ENCODE measurements around the gene FAM186B. TPM values are rescaled to one million over a fixed set of nuclear protein-coding genes. Genes with fewer than 3 reads are reported as not detected.

The FAM186B gene
- total and polyA plus RNA-seq, 9 donors: 0.11 to 1.5 (median 0.73) TPM

- peak in 3 of 5 donors; percentile 22 to 57 (median 41) for DNase-seq
- Histone ChIP-seq H3K36me3 (no peaks in the 10 kb centered on the region), H3K4me3 (peak overlapping the region; percentile 58), H3K27ac (peak overlapping the region; percentile 84 to 94), H3K9me3 (no peaks in the 10 kb centered on the region), H3K4me1 (ENCODE audit: insufficient read depth) (peaks cover 13% of the 10 kb centered on the region), H3K27me3 (no peaks in the 10 kb centered on the region)
- intact Hi-C loops (cut with DNase I): no loop called here
- 1% methylated on average over 22 of the region's 22 CpGs for WGBS, 3 donors
- TF ChIP-seq POLR2A (IDR thresholded peaks at IDR 0.05): no peak
- no peak for TF ChIP-seq EP300 (IDR thresholded peaks at IDR 0.05)
- TF ChIP-seq CTCF (IDR thresholded peaks at IDR 0.05): no peak
Measured at GRCh38 chr12:49622501-49623141, 17.2 kb upstream of the FAM186B start.

DNA sequence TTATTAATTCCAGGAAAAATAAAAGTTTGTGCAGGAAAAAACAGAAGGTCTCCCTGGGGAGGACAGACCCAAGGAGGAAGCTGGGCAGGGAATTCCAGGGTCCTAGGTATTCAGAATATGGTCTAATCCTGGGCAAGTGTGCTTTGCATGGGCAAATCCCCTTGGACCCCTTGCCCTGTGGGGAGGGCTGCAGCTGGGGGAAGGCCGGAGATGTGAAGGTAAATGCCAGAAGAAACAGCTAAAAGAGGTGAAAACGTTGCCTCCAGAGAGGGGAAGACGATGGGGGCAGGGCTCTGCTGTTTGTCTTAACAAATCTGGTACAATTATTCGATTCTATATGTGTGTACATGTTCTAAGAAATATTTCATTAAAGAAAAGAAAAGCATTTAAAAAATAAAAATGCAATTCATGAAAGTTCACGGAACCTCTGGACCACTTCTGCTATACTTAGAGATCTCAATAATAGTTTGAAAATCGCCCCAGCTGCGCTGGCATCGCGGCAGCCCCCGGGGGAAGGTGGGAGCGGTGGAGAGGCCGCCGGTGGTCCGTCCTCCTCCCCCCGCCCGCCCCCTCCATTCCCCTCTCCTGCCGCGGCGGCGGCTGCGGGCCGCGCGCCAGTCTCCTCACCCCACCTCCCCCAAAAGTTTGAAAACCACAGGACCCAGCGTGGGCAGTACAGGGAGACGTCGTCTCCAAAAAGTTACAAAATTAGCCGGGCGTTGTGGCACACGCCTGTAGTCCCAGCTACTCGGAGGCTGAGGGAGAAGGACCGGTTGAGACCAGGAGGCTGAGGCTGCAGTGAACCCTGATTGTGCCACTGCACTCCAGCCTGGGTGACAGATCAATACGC is 16.4 kb upstream of the FAM186B start:
- TF ChIP-seq EP300 (IDR thresholded peaks at IDR 0.05) (no peak), CTCF (IDR thresholded peaks at IDR 0.05) (no peak), POLR2A (IDR thresholded peaks at IDR 0.05) (no peak)
- Histone ChIP-seq H3K27ac (peak overlapping the region; percentile 84 to 94), H3K4me3 (peak overlapping the region; percentile 58), H3K4me1 (ENCODE audit: insufficient read depth) (peaks cover 13% of the 10 kb centered on the region), H3K27me3 (no peaks in the 10 kb centered on the region), H3K9me3 (no peaks in the 10 kb centered on the region), H3K36me3 (no peaks in the 10 kb centered on the region)
- peak in 3 of 5 donors; percentile 25 to 52 (median 27) for DNase-seq
- intact Hi-C loops (cut with DNase I): no loop called here
- WGBS, 3 donors: 2 to 4% (median 3%) methylated on average over 33 of the region's 33 CpGs

- Histone ChIP-seq H3K4me3 (no peak overlapping the region), H3K9me3 (no peaks in the 10 kb centered on the region), H3K36me3 (no peaks in the 10 kb centered on the region), H3K4me1 (ENCODE audit: insufficient read depth) (peaks cover 10% of the 10 kb centered on the region), H3K27me3 (no peaks in the 10 kb centered on the region), H3K27ac (no peak overlapping the region)
- intact Hi-C loops (cut with DNase I): no loop called here
- 82 to 90% (median 85%) methylated on average over 3 of the region's 3 CpGs for WGBS, 3 donors
- TF ChIP-seq POLR2A (IDR thresholded peaks at IDR 0.05) (no peak), CTCF (IDR thresholded peaks at IDR 0.05) (no peak), EP300 (IDR thresholded peaks at IDR 0.05) (no peak)
- DNase-seq: no peak
Measured at GRCh38 chr12:49619286-49619685, 13.8 kb upstream of the FAM186B start.

- TF ChIP-seq POLR2A (IDR thresholded peaks at IDR 0.05) (no peak), EP300 (IDR thresholded peaks at IDR 0.05) (no peak), CTCF (IDR thresholded peaks at IDR 0.05) (no peak)
- H3K9me3 ChIP-seq: no peaks in the 10 kb centered on the region
- WGBS, 3 donors: 28 to 37% (median 33%) methylated on average over 1 of the region's 1 CpG
- no peak overlapping the region for H3K4me3 ChIP-seq
- no peak for DNase-seq
- intact Hi-C loops (cut with DNase I): no loop called here
- H3K4me1 ChIP-seq (ENCODE audit: insufficient read depth): peaks cover 7% of the 10 kb centered on the region
- no peaks in the 10 kb centered on the region for H3K27me3 ChIP-seq
- no peak overlapping the region for H3K27ac ChIP-seq
- no peaks in the 10 kb centered on the region for H3K36me3 ChIP-seq
Measured at GRCh38 chr12:49618576-49618975, 13.1 kb upstream of the FAM186B start.
